ENCODE results near the gene HBZ.
"Not testable (repeated sequence)": the region's sequence is repeated elsewhere in the genome, so short reads cannot be mapped to it uniquely, and the experiment has no call there.

Gene HBZ

GRCh38 chr16:177981-178667 is 25.7 kb downstream of the HBZ start:
- DNase-seq (ENCODE audit: low read depth in 2 of 2, low spot score in 1 of 2) = no peak

DNA sequence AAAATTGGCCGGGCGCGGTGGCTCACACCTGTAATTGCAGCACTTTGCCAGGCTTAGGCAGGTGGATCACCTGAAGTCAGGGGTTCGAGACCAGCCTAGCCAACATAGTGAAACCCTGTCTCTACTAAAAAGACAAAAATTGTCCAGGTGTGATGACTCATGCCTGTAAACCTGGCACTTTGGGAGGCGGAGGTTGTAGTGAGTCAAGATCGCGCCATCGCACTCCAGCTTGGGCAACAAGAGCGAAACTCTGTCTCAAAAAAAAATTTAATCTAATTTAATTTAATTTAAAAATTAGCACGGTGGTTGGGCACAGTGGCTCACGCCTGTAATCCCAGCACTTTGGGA is 26.2 kb downstream of the HBZ start:
- no peak for DNase-seq (ENCODE audit: low read depth in 2 of 2, low spot score in 1 of 2)

GRCh38 chr16:179211-180092 is 27.0 kb downstream of the HBZ start:
- DNase-seq (ENCODE audit: low read depth in 2 of 2, low spot score in 1 of 2) = no peak

DNA sequence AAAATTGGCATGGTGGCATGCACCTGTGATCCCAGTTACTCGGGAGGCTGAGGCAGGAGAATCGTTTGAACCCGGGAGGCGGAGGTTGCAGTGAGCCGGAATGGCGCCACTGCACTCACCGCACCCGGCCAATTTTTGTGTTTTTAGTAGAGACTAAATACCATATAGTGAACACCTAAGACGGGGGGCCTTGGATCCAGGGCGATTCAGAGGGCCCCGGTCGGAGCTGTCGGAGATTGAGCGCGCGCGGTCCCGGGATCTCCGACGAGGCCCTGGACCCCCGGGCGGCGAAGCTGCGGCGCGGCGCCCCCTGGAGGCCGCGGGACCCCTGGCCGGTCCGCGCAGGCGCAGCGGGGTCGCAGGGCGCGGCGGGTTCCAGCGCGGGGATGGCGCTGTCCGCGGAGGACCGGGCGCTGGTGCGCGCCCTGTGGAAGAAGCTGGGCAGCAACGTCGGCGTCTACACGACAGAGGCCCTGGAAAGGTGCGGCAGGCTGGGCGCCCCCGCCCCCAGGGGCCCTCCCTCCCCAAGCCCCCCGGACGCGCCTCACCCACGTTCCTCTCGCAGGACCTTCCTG is 27.7 kb downstream of the HBZ start, which contains the start of gene HBQ1:
TSS of gene HBQ1 (plus strand) at position 359 of the 575 bp plus-strand sequence. CDS start at position 387, 28 bp downstream.
- DNase-seq (ENCODE audit: low read depth in 2 of 2, low spot score in 1 of 2) = no peak

- DNase-seq (ENCODE audit: low read depth in 2 of 2, low spot score in 1 of 2) = peak in 1 of 2 donors; percentile 72
Measured at GRCh38 chr16:180681-181564, 28.5 kb downstream of the HBZ start.

- DNase-seq (ENCODE audit: low read depth in 2 of 2, low spot score in 1 of 2) = peak in 1 of 2 donors; percentile 72
Measured at GRCh38 chr16:181565-182021, 29.1 kb downstream of the HBZ start.

DNA sequence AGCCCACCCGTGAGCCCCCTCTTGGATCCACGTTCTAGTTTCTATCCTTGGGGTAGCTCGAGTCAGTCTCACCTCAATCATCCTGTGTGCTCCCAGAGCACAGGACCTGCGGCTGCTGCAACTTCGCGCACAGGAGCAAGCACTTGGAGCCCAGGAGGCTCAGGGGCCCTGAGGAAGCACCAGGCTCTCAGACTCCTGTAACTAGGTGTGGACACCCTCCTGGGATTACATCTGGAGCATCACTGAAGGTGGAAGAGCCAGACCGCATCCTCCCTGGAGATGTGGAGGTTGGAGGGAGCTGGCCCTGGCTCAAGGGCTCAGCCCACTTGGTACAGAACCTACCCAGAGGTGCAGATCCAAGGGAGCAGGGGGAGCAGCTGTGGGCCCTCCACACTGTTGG is 30.6 kb downstream of the HBZ start:
- DNase-seq (ENCODE audit: low read depth in 2 of 2, low spot score in 1 of 2) = no peak

DNA sequence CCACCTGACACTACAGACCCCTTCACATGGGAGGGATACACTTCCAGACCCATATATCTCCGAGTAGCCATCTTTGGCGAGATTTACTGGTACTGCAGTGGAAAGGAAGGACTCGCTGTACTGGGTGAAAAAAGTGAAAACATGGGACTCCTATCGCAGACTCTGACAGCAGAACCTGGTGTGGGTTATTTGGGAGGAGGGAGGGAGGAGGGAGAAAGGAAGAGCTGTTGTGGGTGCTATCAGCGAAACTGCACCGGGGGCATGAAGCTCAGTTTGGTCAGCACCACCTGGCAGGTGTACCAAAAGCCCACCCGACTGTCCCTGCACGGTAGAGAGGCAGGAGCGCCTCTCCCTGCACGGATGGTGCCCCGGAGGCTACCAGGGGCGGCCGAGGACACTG is 32.8 kb downstream of the HBZ start:
- no peak for DNase-seq (ENCODE audit: low read depth in 2 of 2, low spot score in 1 of 2)

GRCh38 chr16:185691-186090 is 33.2 kb downstream of the HBZ start:
- no peak for DNase-seq (ENCODE audit: low read depth in 2 of 2, low spot score in 1 of 2)

- no peak for DNase-seq (ENCODE audit: low read depth in 2 of 2, low spot score in 1 of 2)
Measured at GRCh38 chr16:187330-187729, 34.9 kb downstream of the HBZ start.

DNA sequence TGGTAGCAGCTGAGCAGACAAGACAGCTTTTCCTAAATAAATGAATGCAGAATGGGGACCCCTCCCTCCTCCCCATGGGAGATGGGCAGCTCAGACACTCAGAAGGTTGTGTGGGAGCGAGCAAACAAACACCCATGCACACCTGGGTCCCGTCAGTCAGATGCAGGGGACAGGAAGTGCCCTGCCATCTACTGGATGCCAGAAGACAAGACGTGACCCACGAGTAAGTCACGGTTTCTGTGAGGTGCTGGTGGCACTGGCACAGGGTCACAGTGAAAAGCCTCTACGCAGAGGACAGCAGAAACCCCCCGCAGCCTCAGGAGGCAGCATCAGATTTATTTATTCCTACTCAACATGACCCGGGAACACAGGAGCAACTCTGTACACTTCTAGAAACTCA is 36.2 kb downstream of the HBZ start:
- no peak for DNase-seq (ENCODE audit: low read depth in 2 of 2, low spot score in 1 of 2)

DNA sequence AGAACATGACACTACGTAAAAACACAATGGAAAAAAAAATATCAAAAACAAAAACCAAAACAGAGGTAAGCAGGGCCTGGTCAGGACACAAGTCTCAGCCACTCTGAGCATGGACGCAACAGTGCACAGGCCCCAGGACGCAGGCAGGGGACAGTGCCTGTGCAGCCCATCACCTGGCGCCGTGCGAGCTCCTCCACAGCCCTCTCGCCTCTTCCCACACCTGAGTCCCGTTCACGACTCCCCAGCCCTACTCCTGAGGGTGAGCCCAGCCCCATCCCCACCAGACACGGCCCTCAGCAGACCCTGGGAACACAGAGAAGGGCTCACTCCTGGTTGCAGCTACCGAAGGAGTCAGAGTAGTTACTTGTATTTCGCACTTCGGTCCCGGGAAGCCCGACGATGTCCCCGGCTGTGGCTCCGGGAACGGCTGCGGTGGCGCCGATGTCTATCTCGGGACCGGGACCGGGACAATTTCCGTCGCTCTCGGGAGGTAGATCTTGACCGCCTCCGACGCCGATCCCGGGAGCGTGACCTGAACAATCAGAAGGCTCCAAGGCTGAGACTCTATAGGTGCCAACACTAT is 37.3 kb downstream of the HBZ start:
- no peak for DNase-seq (ENCODE audit: low read depth in 2 of 2, low spot score in 1 of 2)

GRCh38 chr16:191831-192230 is 39.4 kb downstream of the HBZ start:
- no peak for DNase-seq (ENCODE audit: low read depth in 2 of 2, low spot score in 1 of 2)

DNA sequence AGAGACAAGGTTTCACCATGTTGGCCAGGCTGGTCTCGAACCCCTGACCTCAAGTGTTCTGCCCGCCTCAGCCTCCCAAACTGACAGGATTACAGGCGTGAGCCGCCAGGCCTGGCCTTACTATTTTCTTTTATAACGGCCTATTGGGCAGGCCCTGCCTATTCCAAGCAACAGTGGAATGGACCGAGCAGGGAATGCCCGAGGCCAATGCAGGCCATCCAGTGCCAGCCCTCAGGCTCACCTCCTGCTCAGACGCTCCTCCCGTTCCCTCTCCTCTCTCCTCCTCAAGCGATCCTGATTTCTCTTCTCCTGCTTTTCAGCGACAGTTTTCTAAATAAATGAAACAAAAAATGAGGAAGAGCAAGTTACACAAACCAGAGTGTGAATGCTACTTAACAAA is 40.2 kb downstream of the HBZ start:
- DNase-seq (ENCODE audit: low read depth in 2 of 2, low spot score in 1 of 2) = no peak

DNA sequence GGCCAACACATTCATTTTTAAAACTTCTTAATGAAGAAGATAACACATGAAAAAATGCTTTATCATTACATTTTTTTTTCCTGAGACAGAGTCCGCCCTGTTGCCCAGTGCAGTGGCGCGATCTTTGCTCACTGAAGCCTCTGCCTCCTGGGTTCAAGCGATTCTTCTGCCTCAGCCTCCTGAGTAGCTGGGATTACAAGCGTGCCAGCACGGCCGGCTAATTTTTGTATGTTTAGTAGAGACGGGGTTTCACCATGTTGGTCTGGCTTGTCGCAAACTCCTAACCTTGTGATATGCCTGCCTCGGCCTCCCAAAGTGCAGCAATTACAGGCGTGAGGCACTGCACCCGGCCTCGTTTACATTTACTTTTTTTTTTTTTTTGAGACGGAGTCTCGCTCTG is 41.0 kb downstream of the HBZ start:
- no peak for DNase-seq (ENCODE audit: low read depth in 2 of 2, low spot score in 1 of 2)

DNA sequence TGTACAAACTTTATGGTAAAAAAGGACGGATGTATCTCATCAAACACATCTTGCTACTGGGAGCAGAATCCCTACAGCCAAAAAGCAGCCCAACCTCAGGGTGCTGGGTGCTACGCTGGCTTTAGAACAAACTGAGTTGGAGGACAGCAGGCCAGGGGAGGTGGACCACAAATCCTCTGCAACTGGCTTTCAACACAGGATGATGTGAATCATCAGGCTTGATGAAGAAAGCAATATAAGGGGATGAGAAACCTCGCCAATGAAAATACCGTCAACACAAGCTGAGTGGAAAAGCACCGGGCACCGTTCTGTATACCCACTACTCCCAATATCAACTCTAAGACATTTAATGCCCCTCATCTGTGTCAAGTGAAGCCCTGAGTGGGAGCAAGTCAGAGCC is 42.1 kb downstream of the HBZ start:
- DNase-seq (ENCODE audit: low read depth in 2 of 2, low spot score in 1 of 2) = no peak

- DNase-seq (ENCODE audit: low read depth in 2 of 2, low spot score in 1 of 2) = no peak
Measured at GRCh38 chr16:200388-200787, 47.9 kb downstream of the HBZ start.

DNA sequence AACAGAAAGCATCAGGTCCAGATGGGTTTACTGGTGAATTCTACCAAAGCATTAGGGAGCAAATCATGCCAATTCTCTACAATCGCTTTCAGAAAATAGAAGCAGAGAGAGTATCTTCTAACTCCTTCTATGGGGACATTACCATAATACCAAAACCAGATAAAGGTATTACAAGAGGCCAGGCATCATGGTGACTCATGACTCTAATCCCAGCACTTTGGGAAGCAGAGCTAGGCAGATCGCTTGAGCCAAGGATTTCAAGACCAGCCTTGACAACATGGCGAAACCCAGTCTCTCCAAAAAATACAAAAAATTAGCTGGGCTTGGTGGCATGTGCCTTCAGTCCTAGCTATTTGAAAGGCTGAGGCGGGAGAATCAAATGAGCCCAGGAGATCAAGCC is 50.8 kb downstream of the HBZ start:
- DNase-seq (ENCODE audit: low read depth in 2 of 2, low spot score in 1 of 2) = no peak

DNA sequence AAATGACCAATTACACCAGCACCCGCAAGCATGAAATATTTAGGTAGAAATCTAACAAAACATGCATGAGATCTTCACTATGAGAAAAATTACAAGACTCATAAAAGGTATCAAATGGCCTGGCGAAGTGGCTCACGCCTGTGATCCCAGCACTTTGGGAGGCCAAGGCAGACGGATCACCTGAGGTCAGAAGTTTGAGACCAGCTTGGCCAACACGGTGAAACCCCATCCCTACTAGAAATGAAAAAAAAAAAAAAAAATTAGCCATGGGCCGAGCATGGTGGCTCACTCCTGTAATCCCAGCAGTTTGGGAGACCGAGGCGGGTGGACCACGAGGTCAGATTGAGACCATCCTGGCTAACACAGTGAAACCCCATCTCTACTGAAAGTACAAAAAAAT is 51.6 kb downstream of the HBZ start:
- not testable (repeated sequence) for DNase-seq (ENCODE audit: low read depth in 2 of 2, low spot score in 1 of 2)

All from stimulated activated CD8-positive, alpha-beta memory T cell treated with anti-CD3 and anti-CD28 coated beads, Interleukin-4, amount 100 ng/mL, for 1 hour (primary cell).